HuH-7 (cell line): Measurements from ENCODE around the gene CRTAP.
"Not testable (repeated sequence)": the region's sequence is repeated elsewhere in the genome, so short reads cannot be mapped to it uniquely, and the experiment has no call there.

Source experiments
- DNase-seq: peaks from one replicate; pipeline ENCODE4 v3.0.0; 2011; ENCODE audit warnings: low spot score

Gene CRTAP

GRCh38 chr3:33113772-33114621 lies at the start of gene CRTAP:
TSS of gene CRTAP (plus strand) at chr3:33114014. CDS start at chr3:33114078, 64 bp downstream.
- DNase-seq: peak; percentile 83

GRCh38 chr3:33064929-33065328 lies 48.9 kb upstream of the CRTAP start:
- no peak for DNase-seq

GRCh38 chr3:33067484-33067883 lies 46.3 kb upstream of the CRTAP start:
- DNase-seq: peak; percentile 50

GRCh38 chr3:33069862-33070261 lies 44.0 kb upstream of the CRTAP start:
- DNase-seq: not testable (repeated sequence)

- no peak for DNase-seq
These were observed 42.6 kb upstream of the CRTAP start for GRCh38 chr3:33071181-33071580.

- DNase-seq: no peak
These were observed 41.9 kb upstream of the CRTAP start for GRCh38 chr3:33071946-33072345.

GRCh38 chr3:33074217-33075067 lies 39.4 kb upstream of the CRTAP start:
- DNase-seq: peak; percentile 94

- no peak for DNase-seq
These were observed 37.8 kb upstream of the CRTAP start for GRCh38 chr3:33075995-33076394.

GRCh38 chr3:33076952-33077351 lies 36.9 kb upstream of the CRTAP start:
- DNase-seq: no peak

- DNase-seq: no peak
These were observed 35.8 kb upstream of the CRTAP start for GRCh38 chr3:33077976-33078375.

- not testable (repeated sequence) for DNase-seq
These were observed 34.0 kb upstream of the CRTAP start for GRCh38 chr3:33079813-33080212.

- no peak for DNase-seq
These were observed 32.0 kb upstream of the CRTAP start for GRCh38 chr3:33081812-33082211.

GRCh38 chr3:33083958-33084357 lies 29.9 kb upstream of the CRTAP start:
- no peak for DNase-seq

GRCh38 chr3:33088691-33089090 lies 25.1 kb upstream of the CRTAP start:
- no peak for DNase-seq

- DNase-seq: no peak
These were observed 24.3 kb upstream of the CRTAP start for GRCh38 chr3:33089515-33089914.

- no peak for DNase-seq
These were observed 22.1 kb upstream of the CRTAP start for GRCh38 chr3:33091746-33092145.

GRCh38 chr3:33092496-33093254 lies 21.1 kb upstream of the CRTAP start:
- DNase-seq: no peak

- DNase-seq: no peak
These were observed 20.0 kb upstream of the CRTAP start for GRCh38 chr3:33093847-33094246.

- DNase-seq: no peak
These were observed 18.4 kb upstream of the CRTAP start for GRCh38 chr3:33095436-33095835.

- no peak for DNase-seq
These were observed 17.5 kb upstream of the CRTAP start for GRCh38 chr3:33096093-33096868.

GRCh38 chr3:33099109-33099645 lies 14.6 kb upstream of the CRTAP start:
- DNase-seq: no peak
